Lung (tissue), 12 donors: ENCODE results near the gene ALDH3A2. TPM values are rescaled to one million over a fixed set of nuclear protein-coding genes. Genes with fewer than 3 reads are reported as not detected.

ENCODE experiments used
- ATAC-seq: fragments of 200-7000 bp; cut with Tn5 transposase; one replicate; pipeline ENCODE4 v1.9.1; 2020; ENCODE audit warnings: moderate number of reproducible peaks; ENCODE audit not compliant: insufficient read depth, low FRiP score
- DNase-seq, 3 donors: peaks; one replicate each; pipeline ENCODE4 v3.0.0-alpha.2; 2013 to 2017
- H3K27ac ChIP-seq, 2 donors: one replicate each; pipeline ENCODE4 v1.5.1; 2013; ENCODE audit warnings: mild to moderate bottlenecking in 2 of 2, moderate library complexity in 2 of 2, control low read depth in 1 of 2, inconsistent platforms in 1 of 2, low read depth in 1 of 2, low read length in 1 of 2
- H3K27me3 ChIP-seq, 3 donors: one replicate each; pipeline ENCODE4 v1.5.1; 2013; ENCODE audit warnings: low read length in 2 of 3; ENCODE audit not compliant: control insufficient read depth in 3 of 3, insufficient read depth in 3 of 3
- H3K36me3 ChIP-seq, 4 donors: one replicate each; pipeline ENCODE4 v1.5.1; 2013; ENCODE audit warnings: low read length in 4 of 4, mild to moderate bottlenecking in 1 of 4, moderate library complexity in 1 of 4; ENCODE audit not compliant: control insufficient read depth in 4 of 4, insufficient read depth in 4 of 4
- H3K4me1 ChIP-seq, 5 donors: one replicate each; pipeline ENCODE4 v1.5.1; 2013; ENCODE audit warnings: low read length in 5 of 5, mild to moderate bottlenecking in 2 of 5, moderate library complexity in 1 of 5; ENCODE audit not compliant: control insufficient read depth in 5 of 5, insufficient read depth in 5 of 5
- H3K4me3 ChIP-seq: one replicate; pipeline ENCODE4 v1.5.1; 2013; ENCODE audit warnings: mild to moderate bottlenecking, control low read depth, moderate library complexity
- H3K9ac ChIP-seq, 2 donors: one replicate each; pipeline ENCODE4 v1.5.1; 2013; ENCODE audit warnings: low read length in 2 of 2, control low read depth in 1 of 2; ENCODE audit not compliant: insufficient read depth in 1 of 2
- H3K9me3 ChIP-seq, 4 donors: one replicate each; pipeline ENCODE4 v1.5.1; 2013; ENCODE audit warnings: low read length in 3 of 4, mild to moderate bottlenecking in 1 of 4, moderate library complexity in 1 of 4; ENCODE audit not compliant: control insufficient read depth in 4 of 4, insufficient read depth in 3 of 4
- WGBS, 2 donors: extraction: QIAGEN DNeasy Blood & Tissue Kit; methylation state at CpG; one replicate each; pipeline ENCODE4 v1.1.7; 2013; 5-methylcytosine and 5-hydroxymethylcytosine counted together
- polyA plus RNA-seq, 2 donors: library from polyadenylated mRNA; stranded (reverse); fragments of 200-250 nt; gene quantifications; one replicate each; pipeline ENCODE4 v1.2.1, GENCODE V29; 2013
- total RNA-seq, 2 donors: library from RNA; depleted of rRNA in 1 of 2; stranded (reverse); fragments of >200 nt in 1 of 2; gene quantifications; one replicate each; pipeline ENCODE4 v1.2.1, GENCODE V29; 2014 to 2021
- TF ChIP-seq, protein P1 (sequence below): IDR thresholded peaks from 2 replicates; pipeline ENCODE4 v1.5.1; 2012; ENCODE audit warnings: mild to moderate bottlenecking; ENCODE audit errors: control extremely low read depth, extremely low read depth
- donor health status: control.
- donor health status: control.
- donor health status: Bipolar disorder and iron deficiency.
- donor health status: healthy.
- donor health status: DM: yes; HTN: yes; CAD: no.

ALDH3A2 gene
- total and polyA plus RNA-seq, 4 donors: 50.7 to 107 (median 79.3) TPM

DNA sequence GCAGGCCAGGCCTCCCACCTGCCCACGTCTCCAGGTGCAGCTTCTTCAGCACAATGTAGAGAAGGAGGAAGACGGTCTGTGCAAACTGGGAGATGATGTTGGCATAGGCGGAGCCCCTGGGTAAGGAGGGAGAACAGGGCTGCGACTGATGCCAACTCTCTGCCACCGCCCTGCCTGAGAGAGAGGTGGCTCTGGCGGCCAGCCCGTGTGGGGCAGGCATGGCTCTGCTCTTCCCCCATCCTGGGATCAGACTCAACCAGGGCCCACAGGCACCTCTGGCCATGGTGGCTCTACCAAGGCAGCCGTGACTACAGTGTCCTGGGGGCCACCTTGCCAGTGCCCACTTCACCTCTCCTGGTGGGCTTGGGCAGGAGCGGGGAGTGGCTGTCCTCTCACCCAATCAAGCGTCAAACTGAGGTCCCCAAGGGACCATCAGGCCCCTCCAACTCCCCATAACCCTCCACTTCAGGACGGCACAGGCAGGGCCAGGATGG lies 59.2 kb downstream of the ALDH3A2 start:
- no peaks in the 10 kb centered on the region for H3K9me3 ChIP-seq
- DNase-seq: no peak
- no peaks in the 10 kb centered on the region for H3K36me3 ChIP-seq
- H3K9ac ChIP-seq: no peak overlapping the region
- H3K4me1 ChIP-seq: peaks cover 2 to 16% (median 6%) of the 10 kb centered on the region in 5 donors
- 81 to 91% methylated on average over 11 of the region's 11 CpGs for WGBS, 2 donors
- TF ChIP-seq, protein P1, sequence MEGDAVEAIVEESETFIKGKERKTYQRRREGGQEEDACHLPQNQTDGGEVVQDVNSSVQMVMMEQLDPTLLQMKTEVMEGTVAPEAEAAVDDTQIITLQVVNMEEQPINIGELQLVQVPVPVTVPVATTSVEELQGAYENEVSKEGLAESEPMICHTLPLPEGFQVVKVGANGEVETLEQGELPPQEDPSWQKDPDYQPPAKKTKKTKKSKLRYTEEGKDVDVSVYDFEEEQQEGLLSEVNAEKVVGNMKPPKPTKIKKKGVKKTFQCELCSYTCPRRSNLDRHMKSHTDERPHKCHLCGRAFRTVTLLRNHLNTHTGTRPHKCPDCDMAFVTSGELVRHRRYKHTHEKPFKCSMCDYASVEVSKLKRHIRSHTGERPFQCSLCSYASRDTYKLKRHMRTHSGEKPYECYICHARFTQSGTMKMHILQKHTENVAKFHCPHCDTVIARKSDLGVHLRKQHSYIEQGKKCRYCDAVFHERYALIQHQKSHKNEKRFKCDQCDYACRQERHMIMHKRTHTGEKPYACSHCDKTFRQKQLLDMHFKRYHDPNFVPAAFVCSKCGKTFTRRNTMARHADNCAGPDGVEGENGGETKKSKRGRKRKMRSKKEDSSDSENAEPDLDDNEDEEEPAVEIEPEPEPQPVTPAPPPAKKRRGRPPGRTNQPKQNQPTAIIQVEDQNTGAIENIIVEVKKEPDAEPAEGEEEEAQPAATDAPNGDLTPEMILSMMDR: no peak
- no peak overlapping the region for H3K4me3 ChIP-seq
- no peak overlapping the region for H3K27ac ChIP-seq
- no peaks in the 10 kb centered on the region for H3K27me3 ChIP-seq
- ATAC-seq: no peak

DNA sequence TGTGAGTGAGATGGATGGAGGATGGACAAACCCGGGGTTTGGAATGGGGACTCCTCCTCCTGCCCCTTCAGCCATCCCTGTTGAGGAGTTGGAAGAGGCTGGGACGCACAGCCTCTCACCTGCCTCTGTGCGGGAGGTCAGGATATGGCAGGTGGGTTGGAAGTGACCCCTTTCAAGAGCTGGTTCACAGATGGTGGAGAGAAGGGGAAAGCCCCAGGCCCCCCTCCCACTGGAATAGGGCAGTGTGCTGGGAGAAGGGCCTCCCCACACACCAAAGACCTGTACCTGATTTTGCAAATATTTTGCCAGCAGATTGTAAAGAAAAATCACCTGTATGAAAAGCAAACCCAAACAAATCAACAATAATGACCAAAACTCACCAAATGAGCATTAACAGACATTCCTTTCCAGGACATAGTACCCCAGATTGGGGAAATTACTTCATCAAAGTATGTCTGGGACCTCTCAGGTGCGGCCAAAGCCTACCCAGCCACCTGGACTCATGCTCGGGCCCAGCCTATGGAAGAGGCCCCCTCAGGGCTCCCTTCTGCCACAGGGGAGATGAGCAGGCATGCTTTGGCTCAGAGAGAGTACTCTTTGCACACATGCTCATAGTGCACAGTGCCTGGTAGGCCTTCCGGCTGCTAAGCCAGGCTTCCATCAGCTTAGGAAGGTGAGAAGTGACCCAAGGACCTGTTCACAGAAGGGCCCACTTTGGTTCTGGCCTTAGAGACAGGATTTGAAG lies 60.1 kb downstream of the ALDH3A2 start:
- DNase-seq (no peak), ATAC-seq (no peak)
- H3K4me3 ChIP-seq: no peak overlapping the region
- peaks cover 0 to 14% (median 4%) of the 10 kb centered on the region in 5 donors for H3K4me1 ChIP-seq
- H3K36me3 ChIP-seq: no peaks in the 10 kb centered on the region
- H3K9me3 ChIP-seq: no peaks in the 10 kb centered on the region
- no peak overlapping the region for H3K9ac ChIP-seq
- H3K27me3 ChIP-seq: no peaks in the 10 kb centered on the region
- no peak overlapping the region for H3K27ac ChIP-seq
- WGBS, 2 donors: 90 to 96% methylated on average over 6 of the region's 6 CpGs
- TF ChIP-seq, protein P1: no peak

DNA sequence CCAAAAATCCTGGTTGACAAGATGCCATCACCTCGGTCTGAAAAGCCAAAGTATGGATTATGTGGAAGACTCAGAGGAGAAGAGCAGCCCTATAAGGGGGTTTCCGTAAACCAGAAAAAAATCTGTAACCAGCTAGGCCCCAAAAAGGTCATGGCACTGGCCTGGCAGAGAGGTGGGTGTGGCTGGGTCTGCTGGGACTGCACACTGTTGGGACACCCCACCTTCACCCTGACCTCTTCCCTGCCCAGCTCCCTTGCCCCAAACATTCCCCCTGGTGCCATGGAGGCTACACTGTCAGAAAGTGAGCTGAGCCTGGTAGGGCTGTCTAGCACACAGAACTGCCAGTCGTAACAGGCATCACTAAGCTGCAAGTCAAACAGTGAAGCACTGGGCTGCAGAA lies 61.3 kb downstream of the ALDH3A2 start:
- Histone ChIP-seq H3K27ac (no peak overlapping the region), H3K36me3 (no peaks in the 10 kb centered on the region), H3K9me3 (peaks cover 0 to 1% (median 0%) of the 10 kb centered on the region in 4 donors), H3K27me3 (no peaks in the 10 kb centered on the region), H3K9ac (no peak overlapping the region), H3K4me3 (no peak overlapping the region), H3K4me1 (peaks cover 0 to 5% (median 0%) of the 10 kb centered on the region in 5 donors)
- WGBS, 2 donors: 93 to 96% methylated on average over 3 of the region's 3 CpGs
- ATAC-seq (no peak), DNase-seq (no peak)
- TF ChIP-seq, protein P1: no peak
